Middle frontal gyrus (tissue), 1 donor: Measurements from ENCODE around the gene MYL2.
"Not testable (repeated sequence)": the region's sequence is repeated elsewhere in the genome, so short reads cannot be mapped to it uniquely, and the experiment has no call there.

Source experiments
- DNase-seq: peaks from one replicate; pipeline ENCODE4 v3.0.0-alpha.2; 2015; ENCODE audit warnings: low spot score; ENCODE audit errors: extremely low spot score

MYL2 gene

GRCh38 chr12:110920324-110920910 lies at the start of gene MYL2:
Gene MYL2 (minus strand): TSS chr12:110920579. CDS start chr12:110920529, 50 bp downstream.
- DNase-seq = no peak

GRCh38 chr12:110966081-110966760 lies 45.8 kb upstream of the MYL2 start:
- no peak for DNase-seq

- no peak for DNase-seq
Measured at GRCh38 chr12:110965574-110965973, 45.2 kb upstream of the MYL2 start.

GRCh38 chr12:110960795-110961194 lies 40.4 kb upstream of the MYL2 start:
- DNase-seq = no peak

- no peak for DNase-seq
Measured at GRCh38 chr12:110957652-110958051, 37.3 kb upstream of the MYL2 start.

GRCh38 chr12:110957159-110957558 lies 36.8 kb upstream of the MYL2 start:
- DNase-seq = no peak

GRCh38 chr12:110950867-110951266 lies 30.5 kb upstream of the MYL2 start:
- DNase-seq = not testable (repeated sequence)

GRCh38 chr12:110950466-110950865 lies 30.1 kb upstream of the MYL2 start:
- not testable (repeated sequence) for DNase-seq

- no peak for DNase-seq
Measured at GRCh38 chr12:110948041-110948440, 27.7 kb upstream of the MYL2 start.

- no peak for DNase-seq
Measured at GRCh38 chr12:110943373-110943772, 23.0 kb upstream of the MYL2 start.

- no peak for DNase-seq
Measured at GRCh38 chr12:110941391-110941790, 21.0 kb upstream of the MYL2 start.

GRCh38 chr12:110940933-110941332 lies 20.6 kb upstream of the MYL2 start:
- no peak for DNase-seq

- DNase-seq = no peak
Measured at GRCh38 chr12:110940296-110940695, 19.9 kb upstream of the MYL2 start.

- DNase-seq = no peak
Measured at GRCh38 chr12:110937104-110937641, 16.8 kb upstream of the MYL2 start.

GRCh38 chr12:110936367-110937103 lies 16.2 kb upstream of the MYL2 start:
- DNase-seq = no peak

- no peak for DNase-seq
Measured at GRCh38 chr12:110935588-110935987, 15.2 kb upstream of the MYL2 start.

GRCh38 chr12:110934093-110934852 lies 13.9 kb upstream of the MYL2 start:
- DNase-seq = no peak

GRCh38 chr12:110933326-110933974 lies 13.1 kb upstream of the MYL2 start:
- DNase-seq = no peak

- DNase-seq = no peak
Measured at GRCh38 chr12:110932046-110932445, 11.7 kb upstream of the MYL2 start.

GRCh38 chr12:110931315-110931728 lies 10.9 kb upstream of the MYL2 start:
- DNase-seq = no peak
